T-helper 2 cell treated with Interferon-gamma antibody and Interleukin-4, amounts not matched to agents 5 μg/mL and 100 μg/mL, for 36 hours (primary cell): ENCODE data around the gene SGSM1.

Source experiments
- DNase-seq: peaks from one replicate; pipeline ENCODE4 v3.0.0; 2021; ENCODE audit warnings: low spot score
- H3K27ac Mint-ChIP-seq: one replicate; pipeline ENCODE4 v1.8.0; 2021; ENCODE audit warnings: mild to moderate bottlenecking, mixed read lengths
- H3K27me3 Mint-ChIP-seq: one replicate; pipeline ENCODE4 v1.8.0; 2021; ENCODE audit warnings: low read depth, mixed read lengths
- H3K36me3 Mint-ChIP-seq: one replicate; pipeline ENCODE4 v1.8.0; 2021; ENCODE audit warnings: low read depth, mixed read lengths
- H3K4me1 Mint-ChIP-seq: one replicate; pipeline ENCODE4 v1.8.0; 2021; ENCODE audit warnings: low read depth, mixed read lengths
- H3K4me3 Mint-ChIP-seq: one replicate; pipeline ENCODE4 v1.8.0; 2022; ENCODE audit warnings: mild to moderate bottlenecking, moderate library complexity, mixed read lengths
- H3K9me3 Mint-ChIP-seq: one replicate; pipeline ENCODE4 v1.8.0; 2021; ENCODE audit warnings: mixed read lengths

SGSM1 gene

GRCh38 chr22:24816806-24817205 is 10.8 kb downstream of the SGSM1 start:
- Mint-ChIP-seq H3K9me3 (peaks cover 21% of the 10 kb centered on the region), H3K27ac (no peak overlapping the region), H3K27me3 (peaks cover 7% of the 10 kb centered on the region), H3K4me3 (no peak overlapping the region), H3K4me1 (peaks cover 4% of the 10 kb centered on the region), H3K36me3 (peaks cover 3% of the 10 kb centered on the region)
- DNase-seq, result no peak

- H3K4me3 Mint-ChIP-seq, result no peak overlapping the region
- H3K27ac Mint-ChIP-seq, result no peak overlapping the region
- H3K9me3 Mint-ChIP-seq, result peaks cover 17% of the 10 kb centered on the region
- H3K36me3 Mint-ChIP-seq, result peaks cover 3% of the 10 kb centered on the region
- H3K4me1 Mint-ChIP-seq, result no peaks in the 10 kb centered on the region
- H3K27me3 Mint-ChIP-seq, result peaks cover 3% of the 10 kb centered on the region
- no peak for DNase-seq
These were observed 13.5 kb downstream of the SGSM1 start for GRCh38 chr22:24819487-24819886.

DNA sequence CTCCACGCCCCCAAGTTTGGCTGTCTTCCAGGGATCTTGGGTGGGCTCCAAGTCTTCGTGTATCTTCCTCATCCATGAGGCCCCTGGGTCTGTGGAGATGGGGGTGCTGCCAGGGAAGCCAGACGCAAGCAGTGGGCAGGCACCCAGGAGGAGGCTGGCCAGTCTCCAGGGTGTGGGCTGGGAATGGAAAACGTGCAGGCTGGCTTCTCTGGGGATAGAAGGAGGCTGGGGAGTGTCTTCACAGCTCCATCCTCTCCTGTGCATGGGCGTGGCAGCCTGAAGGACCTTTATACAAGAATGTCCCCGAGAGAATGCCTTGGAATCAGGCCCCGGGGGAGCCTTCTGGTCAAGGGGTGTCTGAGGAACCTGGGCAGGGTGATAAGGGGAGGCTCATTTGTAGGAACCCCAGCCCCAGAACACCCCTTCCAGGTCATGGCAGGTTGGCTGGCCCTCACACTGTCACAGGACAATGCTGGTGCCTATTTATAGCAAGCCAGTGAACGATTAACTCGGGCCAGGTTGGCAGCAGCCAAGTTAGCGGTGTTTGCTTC is 14.0 kb downstream of the SGSM1 start:
- DNase-seq, result no peak
- Mint-ChIP-seq H3K27ac (no peak overlapping the region), H3K4me1 (no peaks in the 10 kb centered on the region), H3K9me3 (peaks cover 12% of the 10 kb centered on the region), H3K4me3 (no peak overlapping the region), H3K27me3 (peaks cover 2% of the 10 kb centered on the region), H3K36me3 (peaks cover 3% of the 10 kb centered on the region)

GRCh38 chr22:24822471-24822870 is 16.5 kb downstream of the SGSM1 start:
- no peak overlapping the region for H3K4me3 Mint-ChIP-seq
- no peaks in the 10 kb centered on the region for H3K9me3 Mint-ChIP-seq
- H3K4me1 Mint-ChIP-seq, result no peaks in the 10 kb centered on the region
- no peak overlapping the region for H3K27ac Mint-ChIP-seq
- H3K36me3 Mint-ChIP-seq, result no peaks in the 10 kb centered on the region
- H3K27me3 Mint-ChIP-seq, result peaks cover 2% of the 10 kb centered on the region
- no peak for DNase-seq

GRCh38 chr22:24823787-24824186 is 17.8 kb downstream of the SGSM1 start:
- H3K4me1 Mint-ChIP-seq, result no peaks in the 10 kb centered on the region
- no peak overlapping the region for H3K4me3 Mint-ChIP-seq
- DNase-seq, result no peak
- H3K27me3 Mint-ChIP-seq, result peaks cover 2% of the 10 kb centered on the region
- H3K9me3 Mint-ChIP-seq, result no peaks in the 10 kb centered on the region
- no peaks in the 10 kb centered on the region for H3K36me3 Mint-ChIP-seq
- no peak overlapping the region for H3K27ac Mint-ChIP-seq

DNA sequence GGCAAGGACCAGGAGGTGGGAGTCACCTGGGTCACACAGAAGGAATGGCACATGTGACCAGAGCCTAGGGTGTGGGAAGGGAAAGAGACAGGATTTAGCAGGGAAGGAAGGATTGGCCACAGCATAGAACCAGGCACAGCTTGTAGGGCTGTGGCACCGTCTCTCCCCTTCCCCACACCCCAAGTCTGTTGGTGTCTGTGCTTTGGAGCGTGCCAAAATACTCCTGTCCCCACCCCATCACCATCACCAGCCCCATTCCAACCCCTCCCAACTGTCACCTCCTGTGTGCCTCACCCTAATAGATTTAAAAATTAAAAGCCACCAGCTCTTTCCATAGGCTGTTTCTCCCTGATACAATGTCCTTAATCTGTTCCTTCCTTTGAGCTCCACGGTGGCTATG is 18.2 kb downstream of the SGSM1 start:
- Mint-ChIP-seq H3K27me3 (peaks cover 2% of the 10 kb centered on the region), H3K27ac (no peak overlapping the region), H3K4me1 (no peaks in the 10 kb centered on the region)

GRCh38 chr22:24824915-24825314 is 18.9 kb downstream of the SGSM1 start:
- no peak for DNase-seq
- Mint-ChIP-seq H3K27me3 (peaks cover 2% of the 10 kb centered on the region), H3K4me1 (no peaks in the 10 kb centered on the region), H3K9me3 (no peaks in the 10 kb centered on the region), H3K36me3 (no peaks in the 10 kb centered on the region), H3K4me3 (no peak overlapping the region), H3K27ac (no peak overlapping the region)

More for the DNA sequence above, 18.2 kb downstream of the SGSM1 start:
- Mint-ChIP-seq H3K9me3 (no peaks in the 10 kb centered on the region), H3K36me3 (no peaks in the 10 kb centered on the region), H3K4me3 (no peak overlapping the region)
- DNase-seq, result no peak

DNA sequence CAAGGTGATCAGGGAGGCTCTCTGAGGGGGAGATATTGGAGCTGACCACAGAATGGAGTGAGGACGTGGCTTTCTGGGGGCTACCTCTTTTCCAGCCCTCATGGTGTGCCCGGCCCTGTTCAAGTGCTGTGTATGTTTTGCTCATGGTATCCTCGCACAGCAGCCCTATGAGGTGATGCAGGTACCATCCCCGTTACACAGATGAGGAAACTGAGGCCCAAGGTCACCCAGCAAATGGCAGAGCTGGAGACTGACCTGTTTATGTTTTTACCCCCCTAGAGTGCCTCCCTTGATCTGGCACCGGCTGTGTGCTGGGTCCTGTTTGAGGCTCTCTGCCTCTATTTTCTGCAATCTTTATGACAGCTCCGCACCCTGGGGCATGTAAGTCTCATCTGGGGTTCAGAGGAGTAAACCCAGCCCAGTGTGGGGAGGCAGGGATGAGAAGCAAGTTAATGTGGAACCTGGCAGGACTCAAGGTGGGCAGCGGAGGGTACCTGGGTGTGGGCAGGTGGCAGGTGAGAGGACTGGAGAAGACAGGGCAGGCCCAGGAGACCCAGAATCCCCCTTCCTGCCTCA is 20.8 kb downstream of the SGSM1 start:
- Mint-ChIP-seq H3K36me3 (no peaks in the 10 kb centered on the region), H3K4me3 (no peak overlapping the region), H3K9me3 (no peaks in the 10 kb centered on the region), H3K4me1 (no peaks in the 10 kb centered on the region), H3K27me3 (peaks cover 5% of the 10 kb centered on the region), H3K27ac (no peak overlapping the region)
- DNase-seq, result no peak

DNA sequence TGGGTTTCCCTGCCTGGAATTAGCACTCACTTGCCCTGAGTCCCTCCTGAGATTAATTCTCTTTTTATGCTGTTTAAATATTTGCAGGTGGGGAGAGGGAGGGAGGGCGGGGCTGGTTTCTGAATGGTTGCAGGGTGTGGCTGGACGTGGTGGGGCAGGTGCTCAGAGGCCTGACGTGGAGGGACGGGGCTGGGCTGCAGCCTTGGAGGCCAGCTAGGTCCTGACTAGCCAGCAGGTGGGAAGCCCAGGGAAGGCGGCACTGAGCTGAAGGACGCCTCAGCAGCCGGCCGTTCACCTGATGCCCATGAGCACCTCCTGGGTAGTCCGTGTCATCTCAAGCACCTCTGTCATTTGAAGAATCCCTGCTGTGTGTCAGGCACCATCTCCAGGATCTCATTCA is 21.3 kb downstream of the SGSM1 start:
- H3K36me3 Mint-ChIP-seq, result no peaks in the 10 kb centered on the region
- no peak overlapping the region for H3K4me3 Mint-ChIP-seq
- no peaks in the 10 kb centered on the region for H3K4me1 Mint-ChIP-seq
- no peaks in the 10 kb centered on the region for H3K9me3 Mint-ChIP-seq
- no peak overlapping the region for H3K27ac Mint-ChIP-seq
- H3K27me3 Mint-ChIP-seq, result peaks cover 5% of the 10 kb centered on the region
- no peak for DNase-seq

GRCh38 chr22:24830205-24830979 is 24.4 kb downstream of the SGSM1 start:
- no peaks in the 10 kb centered on the region for H3K9me3 Mint-ChIP-seq
- H3K27ac Mint-ChIP-seq, result no peak overlapping the region
- H3K4me1 Mint-ChIP-seq, result no peaks in the 10 kb centered on the region
- H3K4me3 Mint-ChIP-seq, result no peak overlapping the region
- no peaks in the 10 kb centered on the region for H3K36me3 Mint-ChIP-seq
- peaks cover 5% of the 10 kb centered on the region for H3K27me3 Mint-ChIP-seq
- DNase-seq, result no peak

GRCh38 chr22:24831687-24832086 is 25.7 kb downstream of the SGSM1 start:
- Mint-ChIP-seq H3K27me3 (peaks cover 5% of the 10 kb centered on the region), H3K27ac (no peak overlapping the region), H3K36me3 (no peaks in the 10 kb centered on the region)

GRCh38 chr22:24833881-24834495 is 28.0 kb downstream of the SGSM1 start:
- H3K9me3 Mint-ChIP-seq, result no peaks in the 10 kb centered on the region
- DNase-seq, result no peak
- peaks cover 3% of the 10 kb centered on the region for H3K27me3 Mint-ChIP-seq
- H3K4me3 Mint-ChIP-seq, result no peak overlapping the region
- no peaks in the 10 kb centered on the region for H3K36me3 Mint-ChIP-seq
- H3K27ac Mint-ChIP-seq, result no peak overlapping the region
- H3K4me1 Mint-ChIP-seq, result no peaks in the 10 kb centered on the region

More at GRCh38 chr22:24831687-24832086, 25.7 kb downstream of the SGSM1 start:
- Mint-ChIP-seq H3K9me3 (no peaks in the 10 kb centered on the region), H3K4me3 (no peak overlapping the region), H3K4me1 (no peaks in the 10 kb centered on the region)
- DNase-seq, result no peak

DNA sequence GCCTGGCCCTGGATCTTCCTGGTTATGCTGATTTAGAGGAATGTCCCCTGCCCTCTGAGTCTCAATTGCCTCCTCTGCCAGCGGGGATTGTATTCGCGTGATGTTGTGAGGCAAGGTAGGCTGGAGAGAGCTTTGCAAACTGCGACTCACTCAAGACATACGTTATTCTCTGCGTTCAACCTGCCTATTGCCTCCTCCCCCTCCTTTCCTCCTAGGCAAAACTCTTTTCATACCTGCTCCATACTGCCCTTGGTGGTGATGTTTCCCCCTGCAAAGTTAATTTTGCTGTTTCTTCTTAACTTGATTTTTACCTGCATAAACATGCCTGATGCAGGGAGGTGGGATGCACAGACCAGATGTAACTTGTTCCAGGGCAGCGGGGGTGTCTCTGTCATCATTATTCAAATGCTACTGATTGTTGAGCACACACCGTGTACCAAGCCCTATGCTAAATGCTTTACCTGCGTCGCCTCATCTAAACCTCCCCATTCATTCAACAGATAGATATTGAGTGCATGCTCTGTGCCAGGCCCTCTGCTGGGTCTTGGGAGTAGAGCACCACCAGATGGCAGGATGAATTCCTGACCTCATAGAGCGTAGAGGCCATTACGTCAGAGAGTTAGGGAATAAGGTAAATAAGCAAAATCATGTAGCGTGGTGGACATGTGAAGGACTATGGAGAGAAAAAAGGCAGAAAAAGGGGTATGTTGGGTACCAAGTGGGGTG is 29.0 kb downstream of the SGSM1 start:
- H3K4me3 Mint-ChIP-seq, result no peak overlapping the region
- H3K4me1 Mint-ChIP-seq, result no peaks in the 10 kb centered on the region
- DNase-seq, result no peak
- no peak overlapping the region for H3K27ac Mint-ChIP-seq
- H3K36me3 Mint-ChIP-seq, result no peaks in the 10 kb centered on the region
- no peaks in the 10 kb centered on the region for H3K9me3 Mint-ChIP-seq
- H3K27me3 Mint-ChIP-seq, result peaks cover 3% of the 10 kb centered on the region

- Mint-ChIP-seq H3K4me3 (no peak overlapping the region), H3K27ac (no peak overlapping the region)
These were observed 30.3 kb downstream of the SGSM1 start for GRCh38 chr22:24836282-24836681.

More at GRCh38 chr22:24836282-24836681, 30.3 kb downstream of the SGSM1 start:
- DNase-seq, result no peak
- Mint-ChIP-seq H3K4me1 (no peaks in the 10 kb centered on the region), H3K36me3 (no peaks in the 10 kb centered on the region), H3K27me3 (no peaks in the 10 kb centered on the region), H3K9me3 (no peaks in the 10 kb centered on the region)
